ENCODE results near the gene FATE1.

The FATE1 gene

DNA sequence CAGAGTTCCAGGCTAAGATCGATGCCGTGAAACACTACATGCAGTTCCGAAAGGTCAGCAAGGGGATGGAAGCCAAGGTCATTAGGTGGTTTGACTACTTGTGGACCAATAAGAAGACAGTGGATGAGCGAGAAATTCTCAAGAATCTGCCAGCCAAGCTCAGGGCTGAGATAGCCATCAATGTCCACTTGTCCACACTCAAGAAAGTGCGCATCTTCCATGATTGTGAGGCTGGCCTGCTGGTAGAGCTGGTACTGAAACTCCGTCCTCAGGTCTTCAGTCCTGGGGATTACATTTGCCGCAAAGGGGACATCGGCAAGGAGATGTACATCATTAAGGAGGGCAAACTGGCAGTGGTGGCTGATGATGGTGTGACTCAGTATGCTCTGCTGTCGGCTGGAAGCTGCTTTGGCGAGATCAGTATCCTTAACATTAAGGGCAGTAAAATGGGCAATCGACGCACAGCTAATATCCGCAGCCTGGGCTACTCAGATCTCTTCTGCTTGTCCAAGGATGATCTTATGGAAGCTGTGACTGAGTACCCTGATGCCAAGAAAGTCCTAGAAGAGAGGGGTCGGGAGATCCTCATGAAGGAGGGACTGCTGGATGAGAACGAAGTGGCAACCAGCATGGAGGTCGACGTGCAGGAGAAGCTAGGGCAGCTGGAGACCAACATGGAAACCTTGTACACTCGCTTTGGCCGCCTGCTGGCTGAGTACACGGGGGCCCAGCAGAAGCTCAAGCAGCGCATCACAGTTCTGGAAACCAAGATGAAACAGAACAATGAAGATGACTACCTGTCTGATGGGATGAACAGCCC, 28.0 kb downstream of the FATE1 start:
- DNase-seq (ENCODE audit: low read depth): no peak

DNA sequence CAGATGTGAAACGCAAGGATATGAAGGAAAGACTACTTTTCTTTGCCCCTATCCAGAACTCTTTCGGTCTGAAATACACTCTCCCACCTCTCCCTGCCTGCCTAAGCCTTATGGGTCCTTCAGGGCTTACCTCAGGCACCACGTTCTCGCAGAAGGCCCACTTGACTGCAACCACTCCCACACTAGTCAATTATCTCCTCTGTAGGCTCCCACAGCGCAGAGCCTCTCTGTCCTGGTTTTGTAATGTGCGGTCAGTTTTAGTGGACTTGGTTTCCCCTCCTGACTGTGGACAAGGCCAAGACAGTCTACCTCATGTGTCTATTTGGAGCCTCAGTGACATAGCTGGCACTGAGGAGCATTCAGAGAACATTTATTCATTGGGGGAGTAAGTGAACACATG, 29.8 kb downstream of the FATE1 start:
- no peak for DNase-seq (ENCODE audit: low read depth)

DNA sequence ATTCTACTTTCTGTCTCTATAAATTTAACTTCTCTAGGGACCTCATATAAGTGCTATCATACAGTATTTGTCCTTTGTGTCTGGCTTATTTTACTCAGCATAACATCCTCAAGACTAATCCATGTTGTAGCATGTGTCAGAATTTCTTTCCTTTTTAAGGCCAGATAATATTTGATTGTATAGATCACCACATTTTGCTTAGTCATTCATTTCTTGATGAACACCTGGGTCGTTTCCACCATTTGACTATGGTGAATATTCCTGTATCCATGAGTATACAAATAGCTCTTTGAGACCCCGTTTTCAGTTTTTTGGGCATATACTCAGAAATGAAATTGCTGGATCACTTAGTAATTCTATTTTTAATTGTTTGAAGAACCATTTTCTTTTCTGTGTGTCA, 30.7 kb downstream of the FATE1 start:
- no peak for DNase-seq (ENCODE audit: low read depth)

DNA sequence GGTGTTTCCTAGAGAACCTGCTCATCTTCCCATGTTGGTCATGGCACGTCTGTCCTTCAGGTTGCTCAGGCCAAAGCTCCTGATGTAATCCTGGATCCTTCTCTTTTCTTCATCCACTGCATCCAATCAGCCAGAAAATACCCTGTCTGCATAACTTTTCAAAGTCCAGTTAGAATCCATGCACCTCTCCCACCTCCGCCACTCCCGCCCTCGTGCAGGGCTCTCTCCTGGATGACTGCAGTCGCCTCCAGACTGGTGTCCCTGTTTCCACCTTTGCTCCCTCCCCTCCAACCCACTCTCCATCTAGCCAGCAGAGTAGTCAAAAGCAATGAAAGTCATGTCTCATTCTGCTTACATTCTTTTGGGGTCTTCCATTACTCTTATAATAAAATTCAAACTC, 34.7 kb downstream of the FATE1 start:
- DNase-seq (ENCODE audit: low read depth): no peak

DNA sequence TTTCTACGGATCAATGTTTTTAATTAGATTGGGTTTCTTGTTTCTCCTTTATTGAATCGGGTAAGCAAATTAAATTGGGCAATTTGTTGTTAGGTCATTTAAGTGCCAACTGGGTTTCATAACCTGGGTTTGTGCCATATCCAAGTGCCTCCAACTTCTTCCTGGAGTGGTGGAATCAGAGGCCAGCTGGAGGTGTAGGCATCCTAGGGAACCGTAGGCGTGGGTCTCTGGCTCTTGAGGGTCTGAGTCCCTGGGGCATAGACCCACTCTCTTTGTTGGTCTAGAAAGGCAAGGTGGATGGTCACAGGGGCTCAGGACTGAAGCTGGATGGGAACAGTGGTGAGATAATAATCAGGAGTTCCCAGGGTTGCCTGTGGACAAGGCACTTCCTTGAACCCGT, 37.0 kb downstream of the FATE1 start:
- no peak for DNase-seq (ENCODE audit: low read depth)

DNA sequence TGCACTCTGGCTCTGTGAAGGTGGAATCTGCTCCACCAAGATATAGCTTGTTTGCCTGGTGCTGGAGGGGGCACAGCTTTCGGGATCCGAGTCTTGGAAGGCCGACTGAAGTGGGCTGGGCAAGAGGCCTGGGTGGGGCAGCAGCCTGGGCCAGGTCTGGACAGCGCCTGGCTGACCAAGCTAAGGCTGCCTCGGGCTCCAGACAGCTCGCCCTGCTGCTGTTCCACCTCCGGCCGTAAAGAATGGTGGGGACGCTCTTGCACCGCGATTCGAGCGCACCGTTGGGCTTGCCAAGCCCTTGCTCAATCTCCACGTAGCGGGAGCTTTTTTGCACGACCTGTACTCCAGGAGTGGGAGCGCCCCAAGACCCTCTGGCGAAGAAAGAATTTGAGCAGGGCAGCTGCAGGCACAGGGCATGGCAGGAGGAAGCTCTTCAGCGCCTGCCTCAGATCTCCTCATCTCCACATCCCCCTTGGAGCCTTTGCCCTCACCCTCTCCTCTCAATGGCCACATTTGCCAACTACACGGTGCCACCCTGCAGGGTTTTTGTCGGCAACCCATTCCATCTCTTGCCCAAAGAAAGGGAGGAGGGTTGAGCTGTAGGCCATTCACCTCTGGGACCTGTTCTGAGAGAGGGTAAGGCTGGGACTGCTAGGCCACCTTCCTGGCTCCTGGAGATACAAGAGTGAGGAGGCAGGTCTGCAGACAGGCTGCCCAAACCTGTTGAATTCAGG, 37.6 kb downstream of the FATE1 start:
- DNase-seq (ENCODE audit: low read depth): no peak

DNA sequence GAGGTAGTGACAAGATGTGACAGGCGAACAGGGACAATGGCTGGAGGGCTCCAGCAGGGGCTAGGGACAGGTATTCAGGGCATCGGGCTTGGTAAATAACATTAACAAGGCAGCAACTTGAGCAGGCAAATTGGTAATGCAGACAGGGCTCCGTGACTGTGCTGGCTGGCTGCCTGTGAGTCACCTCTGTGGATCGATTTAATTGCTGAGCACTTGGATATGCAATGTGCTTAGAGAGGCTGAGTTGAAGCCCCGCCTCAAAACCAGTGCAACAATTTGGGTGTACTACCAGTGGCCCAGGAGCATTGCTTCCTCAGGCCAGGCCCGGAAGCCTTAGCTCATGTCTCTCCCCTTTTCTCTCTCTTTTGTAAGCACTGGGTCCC, 38.2 kb downstream of the FATE1 start:
- DNase-seq (ENCODE audit: low read depth): no peak

DNA sequence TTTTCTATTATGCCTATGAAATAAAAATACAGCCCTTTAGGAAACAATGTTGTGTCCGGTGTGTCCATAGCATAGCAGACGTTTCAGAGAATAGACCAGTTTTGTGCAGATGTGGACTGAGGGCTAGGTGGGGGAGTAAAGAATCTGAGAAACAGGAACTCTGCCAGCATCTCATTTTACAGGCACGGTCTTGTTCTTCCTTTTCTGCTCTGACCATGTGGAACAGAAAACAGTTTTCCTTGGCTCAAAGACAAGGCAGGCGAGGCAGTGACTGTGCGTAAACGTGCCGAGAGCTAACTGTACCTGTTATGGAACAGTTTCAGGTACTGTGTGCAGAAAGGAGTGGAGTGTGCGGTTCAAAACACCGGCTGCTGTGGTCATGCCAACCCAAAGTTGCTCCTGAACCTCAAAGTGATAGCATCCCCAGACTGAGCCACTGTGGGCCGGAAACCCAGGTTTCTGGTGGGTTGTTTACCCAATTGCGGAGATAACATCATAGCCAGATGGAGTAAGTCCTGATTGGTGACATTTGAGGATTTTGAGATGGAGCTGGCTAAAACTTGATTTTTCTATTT, 38.9 kb downstream of the FATE1 start:
- DNase-seq (ENCODE audit: low read depth): no peak

DNA sequence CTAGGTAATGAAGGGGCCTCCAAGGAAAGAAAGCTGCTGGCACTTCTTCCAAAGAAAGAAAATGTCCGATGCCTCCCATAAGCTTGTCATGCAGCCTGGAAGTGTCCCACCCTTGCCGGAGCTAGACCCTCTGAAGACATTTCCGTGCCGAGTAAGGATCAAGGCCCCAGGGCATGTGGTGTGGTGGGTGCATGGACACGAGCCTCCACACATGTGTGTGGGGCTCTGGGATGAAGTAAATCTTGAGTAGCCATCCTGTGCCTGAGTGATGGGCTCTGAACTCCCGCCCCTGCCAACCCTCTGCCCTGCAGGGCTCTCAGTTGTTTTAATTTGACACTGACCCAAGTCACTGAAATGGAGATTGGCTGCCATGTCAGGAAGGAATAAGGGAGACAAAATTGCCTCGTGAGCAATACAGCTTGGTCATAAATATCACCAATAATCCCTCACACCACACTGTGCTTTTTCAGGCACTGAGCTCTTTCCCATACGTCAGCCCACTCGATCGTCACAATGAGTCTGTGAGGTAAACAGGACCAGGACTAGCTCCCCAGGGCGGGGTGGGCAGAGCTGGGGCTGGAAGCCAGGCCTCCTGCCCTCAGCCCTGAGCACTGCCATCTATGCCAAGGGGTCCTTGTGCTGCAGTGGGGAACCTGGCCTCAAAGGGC, 43.3 kb downstream of the FATE1 start:
- no peak for DNase-seq (ENCODE audit: low read depth)

DNA sequence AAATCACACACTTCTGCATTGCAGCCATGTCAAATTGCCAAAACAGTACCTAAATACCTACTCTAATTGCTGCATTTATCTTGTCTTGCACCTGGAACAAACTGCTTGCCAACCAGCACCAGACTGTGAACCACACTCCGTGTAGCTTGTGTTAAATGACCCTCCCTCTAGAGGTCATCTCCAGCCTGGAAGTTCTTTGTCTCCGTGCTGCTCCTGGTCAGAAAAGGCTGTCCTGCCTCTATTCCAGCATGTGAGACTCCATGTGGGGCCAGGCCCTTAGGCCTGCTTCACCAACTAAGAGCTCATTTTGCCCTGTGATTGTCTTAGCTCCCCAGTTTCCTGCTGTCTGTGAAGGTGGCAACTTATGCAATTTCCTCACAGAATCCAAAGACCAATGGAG, 47.0 kb downstream of the FATE1 start:
- DNase-seq (ENCODE audit: low read depth): no peak

DNA sequence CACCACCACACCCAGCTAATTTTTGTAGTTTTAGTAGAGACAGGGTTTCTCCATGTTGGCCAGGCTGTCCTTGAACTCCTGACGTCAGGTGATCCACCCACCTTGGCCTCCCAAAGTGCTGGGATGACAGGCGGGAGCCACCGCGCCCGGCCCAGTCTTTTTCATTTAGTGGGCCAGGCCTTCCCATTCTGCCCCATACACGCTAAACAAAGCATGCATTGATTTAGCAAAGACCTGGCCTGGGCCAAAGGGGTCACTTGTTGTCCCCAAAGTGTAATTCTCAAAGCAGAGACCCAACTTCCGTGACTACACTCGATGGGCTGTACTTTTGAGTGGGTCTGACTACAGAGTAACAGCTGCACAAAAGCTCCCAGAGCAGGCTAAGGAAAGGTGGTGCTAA, 47.9 kb downstream of the FATE1 start:
- no peak for DNase-seq (ENCODE audit: low read depth)

DNA sequence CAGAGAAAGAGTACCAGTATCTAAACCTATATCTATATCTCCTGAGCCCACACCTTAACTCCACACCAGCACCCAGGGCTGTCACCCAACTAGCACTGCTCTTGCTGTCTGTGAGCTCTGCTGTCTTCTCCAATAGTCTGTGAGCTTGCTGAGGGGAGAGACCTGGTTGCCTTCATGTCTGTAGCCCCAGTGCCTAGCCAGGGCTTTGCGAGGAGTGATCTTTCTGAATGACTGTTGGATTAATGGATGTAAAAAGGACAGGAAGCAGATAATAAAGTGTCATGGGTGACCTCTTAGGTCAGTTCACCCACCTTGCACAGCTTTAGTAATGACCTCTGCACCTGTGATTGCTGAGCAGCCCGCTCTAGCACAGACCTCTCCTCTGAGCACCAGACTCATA, 49.2 kb downstream of the FATE1 start:
- DNase-seq (ENCODE audit: low read depth): no peak

DNA sequence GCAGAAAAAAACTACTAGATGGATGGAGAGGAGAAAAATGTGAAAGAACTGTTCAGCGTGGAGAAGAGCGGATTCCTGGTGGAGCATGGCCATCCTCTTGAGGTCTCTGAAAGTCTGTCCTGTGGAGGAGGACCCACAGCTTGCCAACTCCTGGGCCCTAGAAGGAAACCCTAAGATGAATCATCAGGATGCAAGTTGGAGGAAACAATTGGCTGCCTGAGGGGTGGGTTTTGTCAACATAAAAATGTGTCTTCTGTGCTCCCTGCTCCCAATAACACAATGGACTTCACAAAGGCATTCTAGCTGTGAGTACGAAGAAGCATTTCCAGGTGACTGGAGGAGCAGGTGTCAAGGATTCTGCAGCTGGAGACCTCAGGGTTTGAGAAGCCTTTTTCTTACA, 55.9 kb downstream of the FATE1 start:
- DNase-seq (ENCODE audit: low read depth): no peak
